HepG2 (cell line): Measurements from ENCODE around the gene IER2. TPM values are rescaled to one million over a fixed set of nuclear protein-coding genes. Genes with fewer than 3 reads are reported as not detected.

Source experiments
- CENPBD1 ChIP-seq: sonication (generic); formaldehyde crosslinking; IDR thresholded peaks from 2 replicates; pipeline ENCODE4 v1.8.0; 2022; ENCODE audit warnings: missing genetic modification reagents, low read depth, mild to moderate bottlenecking, borderline replicate concordance
- DMTF1 ChIP-seq: sonication (generic); formaldehyde crosslinking; IDR thresholded peaks from 2 replicates; pipeline ENCODE4 v1.4.0; 2020; ENCODE audit warnings: mild to moderate bottlenecking, missing genetic modification reagents
- DNMT1 ChIP-seq: sonication (generic); formaldehyde crosslinking; IDR thresholded peaks from 2 replicates; pipeline ENCODE4 v1.5.1; 2020; ENCODE audit warnings: mild to moderate bottlenecking, missing genetic modification reagents
- ELF1 ChIP-seq: sonication (generic); formaldehyde crosslinking; IDR thresholded peaks from 2 replicates; pipeline ENCODE4 v1.4.0; 2020; ENCODE audit warnings: missing genetic modification reagents
- KDM5A ChIP-seq: fragments of 200-600 bp; sonication (generic); IDR thresholded peaks from 2 replicates; pipeline ENCODE4 v1.7.0; 2018; ENCODE audit warnings: antibody characterized with exemption, mild to moderate bottlenecking, low read length, borderline replicate concordance
- KDM5B ChIP-seq: sonication (generic); formaldehyde crosslinking; IDR thresholded peaks from 2 replicates; pipeline ENCODE4 v1.4.0; 2020; ENCODE audit warnings: missing genetic modification reagents, mild to moderate bottlenecking, borderline replicate concordance
- MLX ChIP-seq: IDR thresholded peaks from 2 replicates; pipeline ENCODE4 v1.6.1; 2016
- NFIC ChIP-seq: IDR thresholded peaks from 2 replicates; pipeline ENCODE4 v1.6.1; 2012; ENCODE audit warnings: mild to moderate bottlenecking, low read length, inconsistent platforms
- NFYC ChIP-seq: IDR thresholded peaks from 2 replicates; pipeline ENCODE4 v1.6.1; 2016; ENCODE audit warnings: missing genetic modification reagents, missing compliant biosample characterization
- TEAD2 ChIP-seq: sonication (generic); formaldehyde crosslinking; IDR thresholded peaks from 2 replicates; pipeline ENCODE4 v1.9.0; 2021; ENCODE audit warnings: missing genetic modification reagents
- YEATS4 ChIP-seq: sonication (generic); formaldehyde crosslinking; IDR thresholded peaks from 2 replicates; pipeline ENCODE4 v1.4.0; 2020; ENCODE audit warnings: missing genetic modification reagents, borderline replicate concordance
- ZBTB40 ChIP-seq, 2 experiments: fragments of 450-650 bp in 1 of 2; sonication (generic) in 1 of 2; formaldehyde crosslinking in 1 of 2; IDR thresholded peaks; 2 replicates each; pipeline versions ENCODE4 v1.6.1 to v1.8.0; 2016 to 2022; ENCODE audit warnings: antibody characterized with exemption in 1 of 2, mild to moderate bottlenecking in 1 of 2, missing genetic modification reagents in 1 of 2
- ZNF33A ChIP-seq: sonication (generic); formaldehyde crosslinking; IDR thresholded peaks from 2 replicates; pipeline ENCODE4 v1.5.1; 2020; ENCODE audit warnings: missing genetic modification reagents, mild to moderate bottlenecking, moderate library complexity, borderline replicate concordance
- ZNF883 ChIP-seq: sonication (generic); formaldehyde crosslinking; IDR thresholded peaks from 2 replicates; pipeline ENCODE4 v1.5.1; 2020; ENCODE audit warnings: mild to moderate bottlenecking, missing genetic modification reagents; ENCODE audit errors: not compliant biosample characterization
- ZSCAN29 ChIP-seq: sonication (generic); formaldehyde crosslinking; conservative IDR thresholded peaks from 2 replicates; pipeline ENCODE4 v1.4.0; 2020; ENCODE audit warnings: mild to moderate bottlenecking, missing genetic modification reagents
- polyA plus RNA-seq, 8 experiments: library from polyadenylated mRNA; depleted of rRNA in 3 of 8; stranded (reverse) in 7 of 8; unstranded in 1 of 8; fragments of >200 nt; fragmentation: Illumina TruSeq in 4 of 8; extraction: Trizol in 4 of 8; gene quantifications; 2 replicates each; pipeline versions ENCODE4 v1.2.1 to v1.2.3, GENCODE V29; 2011 to 2016; ENCODE audit warnings: low read depth in 4 of 8, missing spikeins in 1 of 8, mixed read lengths in 1 of 8; ENCODE audit not compliant: insufficient read depth in 1 of 8
- total RNA-seq, 5 experiments: library from RNA; depleted of rRNA; stranded (reverse); fragments of >200 nt; fragmentation: Illumina TruSeq; extraction: Trizol; gene quantifications; 2 replicates each; pipeline ENCODE4 v1.2.3, GENCODE V29; 2016; ENCODE audit warnings: low read depth in 1 of 5

IER2 gene
- total and polyA plus RNA-seq, 2 of the 13 experiments (the other 11 are each of a cell fraction or from before 2014, with no cell fraction given) = 10.1 to 14.3 TPM

GRCh38 chr19:13116282-13117175 is 33.7 kb upstream of the IER2 start, which contains the start of gene TRMT1 (continued):
- TF ChIP-seq ZBTB40 (IDR thresholded peaks at IDR 0.05) (no peak), ZBTB40 (CRISPR knock-in tag; IDR thresholded peaks at IDR 0.05) (0 out of 2 replicates have a peak, but pooled peaks have one; percentile 51), DMTF1 (no peak), DNMT1 (CRISPR knock-in tag) (no peak), ZNF883 (CRISPR knock-in tag) (no peak), ZNF33A (CRISPR knock-in tag) (peak; percentile 72; the same call in 1 of the 2 replicates), MLX (0 out of 2 replicates have a peak, but pooled peaks have one; percentile 18), NFIC (0 out of 2 replicates have a peak, but pooled peaks have one; percentile 16), KDM5A (peak; percentile 100), ELF1 (peak; percentile 83), ZSCAN29 (peak; percentile 50; the same call in 1 of the 2 replicates), KDM5B (CRISPR knock-in tag) (peak; percentile 17; the same call in 1 of the 2 replicates), NFYC (CRISPR knock-in tag) (peak; percentile 96), TEAD2 (CRISPR knock-in tag) (no peak), CENPBD1 (CRISPR knock-in tag) (no peak), YEATS4 (CRISPR knock-in tag) (peak; percentile 90)
